ENCODE results near the gene CCNQ. TPM values are rescaled to one million over a fixed set of nuclear protein-coding genes. Genes with fewer than 3 reads are reported as not detected.

Gene CCNQ
- total RNA-seq, 1 donor = 29.3 TPM

GRCh38 chrX:153632595-153632946 is 33.6 kb upstream of the CCNQ start:
- H3K4me1 ChIP-seq (ENCODE audit: insufficient read depth, low read length) = no peaks in the 10 kb centered on the region
- H3K27me3 ChIP-seq (ENCODE audit: insufficient read depth, low read length) = peaks cover 4% of the 10 kb centered on the region
- H2AFZ ChIP-seq (ENCODE audit: low read length) = no peak overlapping the region
- peaks cover 7% of the 10 kb centered on the region for H3K9me3 ChIP-seq (ENCODE audit: low read depth, low read length)
- TF ChIP-seq, protein P1, sequence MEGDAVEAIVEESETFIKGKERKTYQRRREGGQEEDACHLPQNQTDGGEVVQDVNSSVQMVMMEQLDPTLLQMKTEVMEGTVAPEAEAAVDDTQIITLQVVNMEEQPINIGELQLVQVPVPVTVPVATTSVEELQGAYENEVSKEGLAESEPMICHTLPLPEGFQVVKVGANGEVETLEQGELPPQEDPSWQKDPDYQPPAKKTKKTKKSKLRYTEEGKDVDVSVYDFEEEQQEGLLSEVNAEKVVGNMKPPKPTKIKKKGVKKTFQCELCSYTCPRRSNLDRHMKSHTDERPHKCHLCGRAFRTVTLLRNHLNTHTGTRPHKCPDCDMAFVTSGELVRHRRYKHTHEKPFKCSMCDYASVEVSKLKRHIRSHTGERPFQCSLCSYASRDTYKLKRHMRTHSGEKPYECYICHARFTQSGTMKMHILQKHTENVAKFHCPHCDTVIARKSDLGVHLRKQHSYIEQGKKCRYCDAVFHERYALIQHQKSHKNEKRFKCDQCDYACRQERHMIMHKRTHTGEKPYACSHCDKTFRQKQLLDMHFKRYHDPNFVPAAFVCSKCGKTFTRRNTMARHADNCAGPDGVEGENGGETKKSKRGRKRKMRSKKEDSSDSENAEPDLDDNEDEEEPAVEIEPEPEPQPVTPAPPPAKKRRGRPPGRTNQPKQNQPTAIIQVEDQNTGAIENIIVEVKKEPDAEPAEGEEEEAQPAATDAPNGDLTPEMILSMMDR (IDR thresholded peaks at IDR 0.05; ENCODE audit: extremely low read depth, low read depth, low read length) = no peak
- no peak overlapping the region for H3K4me2 ChIP-seq (ENCODE audit: insufficient read depth, low read length)
- no peak overlapping the region for H3K27ac ChIP-seq (ENCODE audit: low read depth, low read length)
- DNase-seq (ENCODE audit: insufficient read length, low spot score, missing footprints) = no peak
- H4K20me1 ChIP-seq (ENCODE audit: insufficient read depth, low read length) = no peaks in the 10 kb centered on the region
- no peak overlapping the region for H3K4me3 ChIP-seq (ENCODE audit: insufficient read depth, low read length)
- no peaks in the 10 kb centered on the region for H3K79me2 ChIP-seq (ENCODE audit: insufficient read depth, low read length)
- no peaks in the 10 kb centered on the region for H3K36me3 ChIP-seq (ENCODE audit: insufficient read depth, low read length)

GRCh38 chrX:153631907-153632594 is 33.1 kb upstream of the CCNQ start:
- H4K20me1 ChIP-seq (ENCODE audit: insufficient read depth, low read length) = no peaks in the 10 kb centered on the region
- DNase-seq (ENCODE audit: insufficient read length, low spot score, missing footprints) = peak; percentile 67

DNA sequence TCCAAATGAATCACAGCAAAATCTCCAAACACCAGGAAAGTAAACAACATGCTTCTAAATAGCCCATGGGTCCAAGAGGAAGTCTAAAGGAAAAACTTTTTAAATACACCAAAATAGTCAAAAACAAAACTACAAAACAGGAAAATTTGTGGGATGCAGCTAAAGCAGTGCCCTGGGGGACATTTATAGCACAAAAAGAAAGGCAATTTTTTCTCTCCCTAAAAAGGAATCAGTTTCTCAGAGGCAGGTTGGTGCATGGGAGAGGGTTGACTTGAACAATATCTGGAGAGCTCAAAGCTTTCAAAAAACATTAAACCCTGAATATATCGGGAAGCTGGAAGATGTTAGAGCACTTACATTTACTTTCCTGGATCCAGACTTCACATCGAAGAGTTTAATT is 32.4 kb upstream of the CCNQ start:
- H3K27ac ChIP-seq (ENCODE audit: low read depth, low read length) = no peak overlapping the region
- peak; percentile 86 for DNase-seq (ENCODE audit: insufficient read length, low spot score, missing footprints)
- H4K20me1 ChIP-seq (ENCODE audit: insufficient read depth, low read length) = no peaks in the 10 kb centered on the region
- H3K36me3 ChIP-seq (ENCODE audit: insufficient read depth, low read length) = no peaks in the 10 kb centered on the region
- H3K27me3 ChIP-seq (ENCODE audit: insufficient read depth, low read length) = peaks cover 4% of the 10 kb centered on the region
- H3K4me2 ChIP-seq (ENCODE audit: insufficient read depth, low read length) = no peak overlapping the region
- H3K9me3 ChIP-seq (ENCODE audit: low read depth, low read length) = peaks cover 7% of the 10 kb centered on the region
- H3K4me3 ChIP-seq (ENCODE audit: insufficient read depth, low read length) = no peak overlapping the region
- TF ChIP-seq, protein P1 (IDR thresholded peaks at IDR 0.05; ENCODE audit: extremely low read depth, low read depth, low read length) = no peak
- H2AFZ ChIP-seq (ENCODE audit: low read length) = no peak overlapping the region
- no peaks in the 10 kb centered on the region for H3K4me1 ChIP-seq (ENCODE audit: insufficient read depth, low read length)
- H3K79me2 ChIP-seq (ENCODE audit: insufficient read depth, low read length) = no peaks in the 10 kb centered on the region

More at GRCh38 chrX:153631907-153632594, 33.1 kb upstream of the CCNQ start:
- Histone ChIP-seq H2AFZ (ENCODE audit: low read length) (no peak overlapping the region), H3K79me2 (ENCODE audit: insufficient read depth, low read length) (no peaks in the 10 kb centered on the region), H3K36me3 (ENCODE audit: insufficient read depth, low read length) (no peaks in the 10 kb centered on the region), H3K4me1 (ENCODE audit: insufficient read depth, low read length) (no peaks in the 10 kb centered on the region), H3K27me3 (ENCODE audit: insufficient read depth, low read length) (peaks cover 4% of the 10 kb centered on the region), H3K4me3 (ENCODE audit: insufficient read depth, low read length) (no peak overlapping the region), H3K4me2 (ENCODE audit: insufficient read depth, low read length) (no peak overlapping the region), H3K9me3 (ENCODE audit: low read depth, low read length) (peaks cover 7% of the 10 kb centered on the region), H3K27ac (ENCODE audit: low read depth, low read length) (no peak overlapping the region)
- TF ChIP-seq, protein P1 (IDR thresholded peaks at IDR 0.05; ENCODE audit: extremely low read depth, low read depth, low read length) = no peak

- Histone ChIP-seq H3K4me3 (ENCODE audit: insufficient read depth, low read length) (no peak overlapping the region), H3K4me1 (ENCODE audit: insufficient read depth, low read length) (no peaks in the 10 kb centered on the region), H3K79me2 (ENCODE audit: insufficient read depth, low read length) (no peaks in the 10 kb centered on the region), H3K36me3 (ENCODE audit: insufficient read depth, low read length) (no peaks in the 10 kb centered on the region), H3K27me3 (ENCODE audit: insufficient read depth, low read length) (no peaks in the 10 kb centered on the region), H3K4me2 (ENCODE audit: insufficient read depth, low read length) (no peak overlapping the region), H3K27ac (ENCODE audit: low read depth, low read length) (no peak overlapping the region), H3K9me3 (ENCODE audit: low read depth, low read length) (peaks cover 7% of the 10 kb centered on the region), H2AFZ (ENCODE audit: low read length) (no peak overlapping the region), H4K20me1 (ENCODE audit: insufficient read depth, low read length) (no peaks in the 10 kb centered on the region)
- TF ChIP-seq, protein P1 (IDR thresholded peaks at IDR 0.05; ENCODE audit: extremely low read depth, low read depth, low read length) = no peak
- DNase-seq (ENCODE audit: insufficient read length, low spot score, missing footprints) = peak; percentile 66
Observed at GRCh38 chrX:153628665-153629064, 29.7 kb upstream of the CCNQ start.
